ENCODE results near the gene CACNB4. TPM values are rescaled to one million over a fixed set of nuclear protein-coding genes. Genes with fewer than 3 reads are reported as not detected.

Gene CACNB4
- total and polyA plus RNA-seq, 2 of the 4 experiments (the other 2 are of a cell fraction), result 0.12 to 0.36 TPM

- dilution Hi-C loops (cut with HindIII; ENCODE audit: low sequenced_read_pairs, unreplicated experiment), result no loop called here
- WGBS, 2 experiments (ENCODE audit: extremely low coverage in 2 of 2, insufficient read length in 1 of 2), result no CpG with 5 or more reads among the region's 2 CpGs
- TF ChIP-seq RAD21 (IDR thresholded peaks at IDR 0.05; ENCODE audit: low read length), result no peak
- no peak for TF ChIP-seq ELK1 (IDR thresholded peaks at IDR 0.05; ENCODE audit: borderline replicate concordance, low read depth, low read length)
- no peak for TF ChIP-seq USF2 (IDR thresholded peaks at IDR 0.05; ENCODE audit: low read depth, low read length)
- TF ChIP-seq CTCF (conservative IDR thresholded peaks at IDR 0.05; ENCODE audit: low read depth, low read length), result 0 out of 2 replicates have a peak, but pooled peaks have one; percentile 25
- TF ChIP-seq SMC3 (IDR thresholded peaks at IDR 0.05; ENCODE audit: low read depth, low read length), result no peak
- peak; percentile 73 for TF ChIP-seq NFE2L2 (IDR thresholded peaks at IDR 0.05; ENCODE audit: low read depth, low read length)
- 0 out of 2 replicates have a peak, but pooled peaks have one; percentile 19 for TF ChIP-seq MAFK (IDR thresholded peaks at IDR 0.05; ENCODE audit: low read depth, low read length)
- no peak for TF ChIP-seq MXI1 (IDR thresholded peaks at IDR 0.05; ENCODE audit: borderline replicate concordance, low read depth, low read length)
- no peak for TF ChIP-seq CHD1 (IDR thresholded peaks at IDR 0.05; ENCODE audit: low read depth, low read length)
- no peak for TF ChIP-seq RFX5 (IDR thresholded peaks at IDR 0.05; ENCODE audit: low read depth, low read length)
- TF ChIP-seq BHLHE40 (IDR thresholded peaks at IDR 0.05; ENCODE audit: low read depth, low read length), result no peak
- TF ChIP-seq CEBPB (IDR thresholded peaks at IDR 0.05; ENCODE audit: low read depth, low read length), result peak; percentile 22; the same call in 1 of the 2 replicates
- no peak for TF ChIP-seq FOS (IDR thresholded peaks at IDR 0.05; ENCODE audit: low read depth, low read length)
- TF ChIP-seq RCOR1 (IDR thresholded peaks at IDR 0.05; ENCODE audit: insufficient replicate concordance, low read length), result no peak
- TF ChIP-seq POLR2A (IDR thresholded peaks at IDR 0.05; ENCODE audit: low read depth, low read length), result no peak
- TF ChIP-seq MAZ (IDR thresholded peaks at IDR 0.05; ENCODE audit: borderline replicate concordance, low read depth, low read length), result no peak
- Histone ChIP-seq H3K27me3 (ENCODE audit: control insufficient read depth, insufficient read depth, low read length) (peaks cover 15% of the 10 kb centered on the region), H3K9me3 (ENCODE audit: control insufficient read depth, insufficient read depth, low read length) (peaks cover 4% of the 10 kb centered on the region; the same call in 1 of the 2 replicates), H3K56ac (ENCODE audit: extremely low read depth, insufficient read depth, low read length) (no peak overlapping the region), H2BK15ac (ENCODE audit: low read depth, low read length) (no peak overlapping the region), H4K8ac (ENCODE audit: low read depth in 2 of 2, low read length in 2 of 2) (no peak overlapping the region), H3K36me3 (ENCODE audit: control insufficient read depth, insufficient read depth, low read length) (no peaks in the 10 kb centered on the region), H2BK5ac (ENCODE audit: low read depth, low read length, poor library complexity, severe bottlenecking) (no peak overlapping the region), H2BK120ac (ENCODE audit: low read depth, low read length) (no peak overlapping the region), H3K14ac (replicated peaks; ENCODE audit: low read depth, low read length) (no peak overlapping the region), H3K4me1 (ENCODE audit: control insufficient read depth, insufficient read depth, low read length) (no peaks in the 10 kb centered on the region), H3K4me2 (ENCODE audit: low read depth, low read length) (no peak overlapping the region), H4K20me1 (ENCODE audit: insufficient read depth, low read length) (no peaks in the 10 kb centered on the region), H3K18ac (ENCODE audit: low read depth, low read length) (no peak overlapping the region), H3K23ac (ENCODE audit: low read depth, low read length) (no peak overlapping the region), H3K4ac (ENCODE audit: low read depth, low read length) (no peak overlapping the region), H2AK9ac (replicated peaks; ENCODE audit: low read depth, low read length, poor library complexity) (no peak overlapping the region), H3K27ac (ENCODE audit: insufficient read depth, low read length) (no peak overlapping the region), H4K91ac (ENCODE audit: insufficient read depth, low read depth, low read length) (no peak overlapping the region), H3K79me1 (ENCODE audit: low read depth in 1 of 2, low read length in 2 of 2) (no peaks in the 10 kb centered on the region), H3K9ac (ENCODE audit: low read depth, low read length) (no peak overlapping the region), H4K5ac (ENCODE audit: low read depth, low read length) (no peak overlapping the region), H2BK20ac (ENCODE audit: low read depth, low read length) (no peak overlapping the region), H3K9me1 (ENCODE audit: insufficient read depth, low read length) (no peaks in the 10 kb centered on the region), H2AFZ (replicated peaks; ENCODE audit: low read length, poor library complexity) (no peak overlapping the region), H3K4me3 (ENCODE audit: insufficient read depth, low read depth, low read length) (no peak overlapping the region), H2AK5ac (ENCODE audit: low read depth, low read length) (no peak overlapping the region)
- CTCF ChIA-PET, result interaction anchor here (0.8 kb wide), 1 partner anchor 9 kb away, joined by 3 read pairs; no protein-coding TSS in a partner anchor
- BruUV-seq (replicated peaks), result no TSS peak
- DNase-seq, result peak; percentile 65
- peak; percentile 68 for ATAC-seq (ENCODE audit: low read depth)
- POLR2A ChIA-PET (ENCODE audit: unreplicated experiment), result no interaction called here
- in situ Hi-C loops (cut with MboI; ENCODE audit: low sequenced_read_pairs), result no loop called here
- intact Hi-C loops (cut with micrococcal nuclease), result no loop called here
Measured at GRCh38 chr2:152054593-152054992, 44.3 kb downstream of the CACNB4 start.
